ENCODE measurements around the gene SUN5. TPM values are rescaled to one million over a fixed set of nuclear protein-coding genes. Genes with fewer than 3 reads are reported as not detected.
"Not testable (repeated sequence)": the region's sequence is repeated elsewhere in the genome, so short reads cannot be mapped to it uniquely, and the experiment has no call there.

SUN5 gene
- total RNA-seq, 1 donor from 2014 or later, result not detected

- Mint-ChIP-seq H3K9me3 (peaks cover 13% of the 10 kb centered on the region), H3K4me3 (ENCODE audit: low read depth) (no peak overlapping the region), H3K27ac (no peak overlapping the region), H3K4me1 (ENCODE audit: low read depth) (peaks cover 34% of the 10 kb centered on the region), H3K27me3 (ENCODE audit: low read depth) (no peaks in the 10 kb centered on the region), H3K36me3 (ENCODE audit: low read depth) (peaks cover 12% of the 10 kb centered on the region)
- intact Hi-C loops (cut with micrococcal nuclease), result no loop called here
- DNase-seq (ENCODE audit: low spot score), result no peak
Measured at GRCh38 chr20:32962053-32962452, 42.2 kb downstream of the SUN5 start.

GRCh38 chr20:32960849-32961731 is 43.1 kb downstream of the SUN5 start:
- H3K36me3 Mint-ChIP-seq (ENCODE audit: low read depth), result peaks cover 17% of the 10 kb centered on the region
- H3K4me3 Mint-ChIP-seq (ENCODE audit: low read depth), result no peak overlapping the region
- intact Hi-C loops (cut with micrococcal nuclease), result no loop called here
- H3K4me1 Mint-ChIP-seq (ENCODE audit: low read depth), result peaks cover 24% of the 10 kb centered on the region
- DNase-seq (ENCODE audit: low spot score), result peak; percentile 7
- H3K9me3 Mint-ChIP-seq, result peaks cover 19% of the 10 kb centered on the region
- no peak overlapping the region for H3K27ac Mint-ChIP-seq
- H3K27me3 Mint-ChIP-seq (ENCODE audit: low read depth), result no peaks in the 10 kb centered on the region

GRCh38 chr20:32960222-32960518 is 44.1 kb downstream of the SUN5 start:
- Mint-ChIP-seq H3K36me3 (ENCODE audit: low read depth) (peaks cover 19% of the 10 kb centered on the region), H3K27ac (no peak overlapping the region), H3K4me1 (ENCODE audit: low read depth) (peaks cover 15% of the 10 kb centered on the region), H3K9me3 (peaks cover 24% of the 10 kb centered on the region), H3K27me3 (ENCODE audit: low read depth) (no peaks in the 10 kb centered on the region), H3K4me3 (ENCODE audit: low read depth) (no peak overlapping the region)
- intact Hi-C loops (cut with micrococcal nuclease), result no loop called here
- DNase-seq (ENCODE audit: low spot score), result no peak

GRCh38 chr20:32959351-32960221 is 44.6 kb downstream of the SUN5 start:
- peaks cover 25% of the 10 kb centered on the region for H3K9me3 Mint-ChIP-seq
- H3K36me3 Mint-ChIP-seq (ENCODE audit: low read depth), result peaks cover 19% of the 10 kb centered on the region
- intact Hi-C loops (cut with micrococcal nuclease), result no loop called here
- peaks cover 14% of the 10 kb centered on the region for H3K4me1 Mint-ChIP-seq (ENCODE audit: low read depth)
- H3K4me3 Mint-ChIP-seq (ENCODE audit: low read depth), result no peak overlapping the region
- no peak overlapping the region for H3K27ac Mint-ChIP-seq
- H3K27me3 Mint-ChIP-seq (ENCODE audit: low read depth), result no peaks in the 10 kb centered on the region
- peak; percentile 7 for DNase-seq (ENCODE audit: low spot score)

GRCh38 chr20:32958574-32958973 is 45.7 kb downstream of the SUN5 start:
- Mint-ChIP-seq H3K27me3 (ENCODE audit: low read depth) (no peaks in the 10 kb centered on the region), H3K36me3 (ENCODE audit: low read depth) (peaks cover 22% of the 10 kb centered on the region), H3K9me3 (peaks cover 30% of the 10 kb centered on the region), H3K4me1 (ENCODE audit: low read depth) (peaks cover 8% of the 10 kb centered on the region), H3K27ac (no peak overlapping the region), H3K4me3 (ENCODE audit: low read depth) (no peak overlapping the region)
- no peak for DNase-seq (ENCODE audit: low spot score)
- intact Hi-C loops (cut with micrococcal nuclease), result no loop called here

GRCh38 chr20:32957459-32957858 is 46.8 kb downstream of the SUN5 start:
- Mint-ChIP-seq H3K27ac (no peak overlapping the region), H3K27me3 (ENCODE audit: low read depth) (no peaks in the 10 kb centered on the region), H3K36me3 (ENCODE audit: low read depth) (peaks cover 22% of the 10 kb centered on the region), H3K4me1 (ENCODE audit: low read depth) (peaks cover 11% of the 10 kb centered on the region), H3K9me3 (peaks cover 30% of the 10 kb centered on the region), H3K4me3 (ENCODE audit: low read depth) (no peak overlapping the region)
- DNase-seq (ENCODE audit: low spot score), result no peak
- intact Hi-C loops (cut with micrococcal nuclease), result no loop called here

- H3K36me3 Mint-ChIP-seq (ENCODE audit: low read depth); H3K27me3 Mint-ChIP-seq (ENCODE audit: low read depth); DNase-seq (ENCODE audit: low spot score); intact Hi-C loops (cut with micrococcal nuclease); H3K9me3 Mint-ChIP-seq; H3K27ac Mint-ChIP-seq; H3K4me3 Mint-ChIP-seq (ENCODE audit: low read depth): not testable (repeated sequence)
- peaks cover 45% of the 10 kb centered on the region for H3K4me1 Mint-ChIP-seq (ENCODE audit: low read depth)
Measured at GRCh38 chr20:32950539-32950938, 53.7 kb downstream of the SUN5 start.

- Mint-ChIP-seq H3K9me3 (no peaks in the 10 kb centered on the region), H3K27me3 (ENCODE audit: low read depth) (no peaks in the 10 kb centered on the region), H3K36me3 (ENCODE audit: low read depth) (no peaks in the 10 kb centered on the region)
Measured at GRCh38 chr20:32946629-32947028, 57.6 kb downstream of the SUN5 start.

GRCh38 chr20:32945710-32946221 is 58.5 kb downstream of the SUN5 start:
- Mint-ChIP-seq H3K27me3 (ENCODE audit: low read depth) (no peaks in the 10 kb centered on the region), H3K4me3 (ENCODE audit: low read depth) (no peak overlapping the region), H3K4me1 (ENCODE audit: low read depth) (peaks cover 34% of the 10 kb centered on the region), H3K36me3 (ENCODE audit: low read depth) (no peaks in the 10 kb centered on the region), H3K27ac (peak overlapping the region; percentile 51), H3K9me3 (no peaks in the 10 kb centered on the region)
- no peak for DNase-seq (ENCODE audit: low spot score)
- intact Hi-C loops (cut with micrococcal nuclease), result loop anchor here (1.0 to 2.0 kb wide), 2 partner anchors 23 to 43 kb away; no protein-coding TSS in a partner anchor

More at GRCh38 chr20:32946629-32947028, 57.6 kb downstream of the SUN5 start:
- DNase-seq (ENCODE audit: low spot score), result no peak
- intact Hi-C loops (cut with micrococcal nuclease), result loop anchor here (2.0 kb wide), 1 partner anchor 22 kb away; no protein-coding TSS in a partner anchor
- peak overlapping the region; percentile 7 for H3K27ac Mint-ChIP-seq
- peaks cover 40% of the 10 kb centered on the region for H3K4me1 Mint-ChIP-seq (ENCODE audit: low read depth)
- H3K4me3 Mint-ChIP-seq (ENCODE audit: low read depth), result no peak overlapping the region

- H3K36me3 Mint-ChIP-seq (ENCODE audit: low read depth), result no peaks in the 10 kb centered on the region
Measured at GRCh38 chr20:32943490-32944052, 60.7 kb downstream of the SUN5 start.

GRCh38 chr20:32941155-32941885 is 62.9 kb downstream of the SUN5 start:
- intact Hi-C loops (cut with micrococcal nuclease), result no loop called here
- Mint-ChIP-seq H3K36me3 (ENCODE audit: low read depth) (no peaks in the 10 kb centered on the region), H3K4me3 (ENCODE audit: low read depth) (no peak overlapping the region), H3K27me3 (ENCODE audit: low read depth) (peaks cover 2% of the 10 kb centered on the region), H3K4me1 (ENCODE audit: low read depth) (peaks cover 14% of the 10 kb centered on the region), H3K9me3 (peaks cover 3% of the 10 kb centered on the region), H3K27ac (no peak overlapping the region)
- DNase-seq (ENCODE audit: low spot score), result no peak

More at GRCh38 chr20:32943490-32944052, 60.7 kb downstream of the SUN5 start:
- Mint-ChIP-seq H3K9me3 (peaks cover 3% of the 10 kb centered on the region), H3K27me3 (ENCODE audit: low read depth) (peaks cover 2% of the 10 kb centered on the region), H3K4me1 (ENCODE audit: low read depth) (peaks cover 22% of the 10 kb centered on the region), H3K4me3 (ENCODE audit: low read depth) (no peak overlapping the region), H3K27ac (no peak overlapping the region)
- intact Hi-C loops (cut with micrococcal nuclease), result no loop called here
- no peak for DNase-seq (ENCODE audit: low spot score)

GRCh38 chr20:32934580-32934979 is 69.7 kb downstream of the SUN5 start:
- intact Hi-C loops (cut with micrococcal nuclease), result no loop called here
- no peak overlapping the region for H3K4me3 Mint-ChIP-seq (ENCODE audit: low read depth)
- no peak for DNase-seq (ENCODE audit: low spot score)
- H3K27me3 Mint-ChIP-seq (ENCODE audit: low read depth), result no peaks in the 10 kb centered on the region
- H3K4me1 Mint-ChIP-seq (ENCODE audit: low read depth), result peaks cover 2% of the 10 kb centered on the region
- H3K9me3 Mint-ChIP-seq, result no peaks in the 10 kb centered on the region
- no peaks in the 10 kb centered on the region for H3K36me3 Mint-ChIP-seq (ENCODE audit: low read depth)
- no peak overlapping the region for H3K27ac Mint-ChIP-seq
